ENCODE data around the gene CAPN13.

DNA sequence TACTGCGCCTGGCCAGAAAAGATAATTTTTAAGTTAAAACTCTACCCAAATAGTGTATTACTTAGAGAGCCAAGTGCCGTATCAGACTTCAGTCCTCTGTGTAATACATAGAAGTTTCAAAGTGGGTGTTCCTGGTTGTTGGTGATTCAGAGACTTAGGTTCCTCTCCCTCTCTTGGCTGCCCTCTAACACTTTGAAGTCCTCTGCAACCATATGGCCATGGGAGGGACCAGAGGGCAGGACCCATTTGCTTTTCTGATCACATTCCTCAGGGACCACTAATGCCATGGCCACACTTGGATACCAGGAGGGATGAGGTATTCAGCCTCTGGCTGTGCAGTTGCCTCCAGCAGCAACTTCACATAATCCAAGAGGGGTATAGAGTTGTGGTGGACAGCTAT lies 131.5 kb downstream of the CAPN13 start:
- TF ChIP-seq CTCF (IDR thresholded peaks at IDR 0.05) (no peak), POLR2A (IDR thresholded peaks at IDR 0.05) (no peak)

Data from Peyer's patch (tissue), 4 donors.